ENCODE results near the gene PSTPIP1.

DNA sequence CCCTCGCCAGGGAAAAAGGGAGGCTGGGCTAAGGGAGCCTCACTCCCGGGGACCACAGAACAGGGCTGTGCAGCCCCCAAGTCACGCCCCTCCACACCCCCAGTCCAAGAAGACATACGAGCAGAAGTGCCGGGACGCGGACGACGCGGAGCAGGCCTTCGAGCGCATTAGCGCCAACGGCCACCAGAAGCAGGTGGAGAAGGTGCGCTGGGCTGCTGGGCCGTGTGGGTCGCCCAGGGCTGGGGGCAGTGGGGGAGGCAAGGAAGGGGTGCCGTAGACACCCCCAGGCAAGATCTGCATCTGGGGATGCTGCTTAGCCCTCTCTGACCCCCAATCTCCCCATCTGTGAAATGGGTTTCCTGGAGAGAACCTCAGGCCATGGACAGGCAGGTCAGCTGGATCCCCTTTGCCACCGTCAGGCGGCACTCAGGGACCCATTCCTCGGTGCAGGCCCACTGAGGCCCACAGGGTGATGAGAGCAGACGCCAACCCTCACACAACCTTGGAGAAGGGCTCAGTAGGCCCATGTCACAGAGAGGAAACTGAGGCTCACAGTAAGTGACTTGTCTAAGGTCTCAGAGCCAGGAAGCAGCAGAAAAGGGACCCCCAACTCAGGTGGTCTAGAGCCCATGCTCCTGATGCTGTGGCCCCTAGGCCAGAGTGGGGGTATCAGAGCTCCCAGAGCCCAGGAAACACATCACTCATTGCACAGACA is 33.7 kb downstream of the PSTPIP1 start:
- TF ChIP-seq, protein P1, sequence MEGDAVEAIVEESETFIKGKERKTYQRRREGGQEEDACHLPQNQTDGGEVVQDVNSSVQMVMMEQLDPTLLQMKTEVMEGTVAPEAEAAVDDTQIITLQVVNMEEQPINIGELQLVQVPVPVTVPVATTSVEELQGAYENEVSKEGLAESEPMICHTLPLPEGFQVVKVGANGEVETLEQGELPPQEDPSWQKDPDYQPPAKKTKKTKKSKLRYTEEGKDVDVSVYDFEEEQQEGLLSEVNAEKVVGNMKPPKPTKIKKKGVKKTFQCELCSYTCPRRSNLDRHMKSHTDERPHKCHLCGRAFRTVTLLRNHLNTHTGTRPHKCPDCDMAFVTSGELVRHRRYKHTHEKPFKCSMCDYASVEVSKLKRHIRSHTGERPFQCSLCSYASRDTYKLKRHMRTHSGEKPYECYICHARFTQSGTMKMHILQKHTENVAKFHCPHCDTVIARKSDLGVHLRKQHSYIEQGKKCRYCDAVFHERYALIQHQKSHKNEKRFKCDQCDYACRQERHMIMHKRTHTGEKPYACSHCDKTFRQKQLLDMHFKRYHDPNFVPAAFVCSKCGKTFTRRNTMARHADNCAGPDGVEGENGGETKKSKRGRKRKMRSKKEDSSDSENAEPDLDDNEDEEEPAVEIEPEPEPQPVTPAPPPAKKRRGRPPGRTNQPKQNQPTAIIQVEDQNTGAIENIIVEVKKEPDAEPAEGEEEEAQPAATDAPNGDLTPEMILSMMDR (IDR thresholded peaks at IDR 0.05): no peak
- TF ChIP-seq POLR2A (IDR thresholded peaks at IDR 0.05): no peak

Measured in Peyer's patch (tissue), 4 donors.